HepG2 (cell line): ENCODE data around the gene WTAP. TPM values are rescaled to one million over a fixed set of nuclear protein-coding genes. Genes with fewer than 3 reads are reported as not detected.

ENCODE experiments used
- CC2D1A ChIP-seq: sonication (generic); formaldehyde crosslinking; IDR thresholded peaks from 2 replicates; pipeline ENCODE4 v1.8.1; 2023; ENCODE audit warnings: mild to moderate bottlenecking, missing genetic modification reagents
- CREM ChIP-seq, 2 experiments: sonication (generic) in 1 of 2; formaldehyde crosslinking in 1 of 2; IDR thresholded peaks; 2 replicates each; pipeline versions ENCODE4 v1.4.0 to v1.6.1; 2016 to 2020; ENCODE audit warnings: antibody characterized with exemption in 1 of 2, mild to moderate bottlenecking in 1 of 2, missing genetic modification reagents in 1 of 2
- ELK4 ChIP-seq: sonication (generic); formaldehyde crosslinking; IDR thresholded peaks from 2 replicates; pipeline ENCODE4 v1.9.0; 2021; ENCODE audit warnings: missing genetic modification reagents, borderline replicate concordance
- GMEB1 ChIP-seq: sonication (generic); formaldehyde crosslinking; IDR thresholded peaks from 2 replicates; pipeline ENCODE4 v1.5.1; 2020; ENCODE audit warnings: missing genetic modification reagents, mild to moderate bottlenecking, borderline replicate concordance
- HOXA5 ChIP-seq: sonication (generic); formaldehyde crosslinking; IDR thresholded peaks from 2 replicates; pipeline ENCODE4 v1.4.0; 2020; ENCODE audit warnings: missing genetic modification reagents
- MTF2 ChIP-seq: sonication (generic); formaldehyde crosslinking; IDR thresholded peaks from 2 replicates; pipeline ENCODE4 v1.5.0; 2020; ENCODE audit warnings: missing genetic modification reagents, borderline replicate concordance
- PAXIP1 ChIP-seq: sonication (generic); formaldehyde crosslinking; conservative IDR thresholded peaks from 2 replicates; pipeline ENCODE4 v1.4.0; 2020; ENCODE audit warnings: mild to moderate bottlenecking, missing genetic modification reagents, moderate library complexity
- PITX1 ChIP-seq: sonication (generic); formaldehyde crosslinking; IDR thresholded peaks from 2 replicates; pipeline ENCODE4 v1.5.1; 2020; ENCODE audit warnings: mild to moderate bottlenecking, missing genetic modification reagents
- SMYD3 ChIP-seq: sonication (generic); formaldehyde crosslinking; IDR thresholded peaks from 2 replicates; pipeline ENCODE4 v1.8.1; 2023; ENCODE audit warnings: mild to moderate bottlenecking, missing genetic modification reagents
- STAT6 ChIP-seq: sonication (generic); formaldehyde crosslinking; IDR thresholded peaks from 2 replicates; pipeline ENCODE4 v1.4.0; 2020; ENCODE audit warnings: missing genetic modification reagents, mild to moderate bottlenecking, borderline replicate concordance
- SUZ12 ChIP-seq: fragments of 150-350 bp; IDR thresholded peaks from 2 replicates; pipeline ENCODE4 v1.6.1; 2014; ENCODE audit warnings: low read depth, low read length
- ZFP91 ChIP-seq: sonication (generic); formaldehyde crosslinking; IDR thresholded peaks from 2 replicates; pipeline ENCODE4 v1.9.0; 2022; ENCODE audit warnings: missing genetic modification reagents, mild to moderate bottlenecking, borderline replicate concordance
- ZNF17 ChIP-seq: sonication (generic); formaldehyde crosslinking; IDR thresholded peaks from 2 replicates; pipeline ENCODE4 v1.5.0; 2020; ENCODE audit warnings: mild to moderate bottlenecking, missing genetic modification reagents
- ZNF30 ChIP-seq: sonication (generic); formaldehyde crosslinking; IDR thresholded peaks from 2 replicates; pipeline ENCODE4 v1.5.0; 2020; ENCODE audit warnings: mild to moderate bottlenecking, missing genetic modification reagents
- ZNF564 ChIP-seq: sonication (generic); formaldehyde crosslinking; IDR thresholded peaks from 2 replicates; pipeline ENCODE4 v1.8.1; 2023; ENCODE audit warnings: mild to moderate bottlenecking, missing genetic modification reagents
- ZNF780A ChIP-seq: sonication (generic); formaldehyde crosslinking; IDR thresholded peaks from 2 replicates; pipeline ENCODE4 v1.8.0; 2022; ENCODE audit warnings: mild to moderate bottlenecking, missing genetic modification reagents, moderate library complexity
- ZNF790 ChIP-seq: sonication (generic); formaldehyde crosslinking; IDR thresholded peaks from 2 replicates; pipeline ENCODE4 v1.8.0; 2022; ENCODE audit warnings: missing genetic modification reagents, mild to moderate bottlenecking, borderline replicate concordance
- polyA plus RNA-seq, 8 experiments: library from polyadenylated mRNA; depleted of rRNA in 3 of 8; stranded (reverse) in 7 of 8; unstranded in 1 of 8; fragments of >200 nt; fragmentation: Illumina TruSeq in 4 of 8; extraction: Trizol in 4 of 8; gene quantifications; 2 replicates each; pipeline versions ENCODE4 v1.2.1 to v1.2.3, GENCODE V29; 2011 to 2016; ENCODE audit warnings: low read depth in 4 of 8, missing spikeins in 1 of 8, mixed read lengths in 1 of 8; ENCODE audit not compliant: insufficient read depth in 1 of 8
- total RNA-seq, 5 experiments: library from RNA; depleted of rRNA; stranded (reverse); fragments of >200 nt; fragmentation: Illumina TruSeq; extraction: Trizol; gene quantifications; 2 replicates each; pipeline ENCODE4 v1.2.3, GENCODE V29; 2016; ENCODE audit warnings: low read depth in 1 of 5

WTAP gene
- total and polyA plus RNA-seq, 2 of the 13 experiments (the other 11 are each of a cell fraction or from before 2014, with no cell fraction given): 31.6 to 167 TPM

GRCh38 chr6:159761873-159762680 lies 34.8 kb downstream of the WTAP start, which contains the start of gene ACAT2 (continued):
- no peak for TF ChIP-seq ELK4 (CRISPR knock-in tag)
- no peak; the same call in 1 of the 2 replicates for TF ChIP-seq ZNF780A
- TF ChIP-seq PITX1 (CRISPR knock-in tag): no peak; the same call in none of the 2 replicates
- TF ChIP-seq CC2D1A (CRISPR knock-in tag): 0 out of 2 replicates have a peak, but pooled peaks have one; percentile 80
- TF ChIP-seq PAXIP1 (CRISPR knock-in tag): no peak; the same call in none of the 2 replicates
- TF ChIP-seq ZNF790 (CRISPR knock-in tag): peak; percentile 95; the same call in 1 of the 2 replicates
- TF ChIP-seq SMYD3 (CRISPR knock-in tag): peak; percentile 87
- TF ChIP-seq ZNF564 (CRISPR knock-in tag): peak; percentile 62; the same call in 1 of the 2 replicates
- TF ChIP-seq STAT6 (CRISPR knock-in tag): peak; percentile 66; the same call in 1 of the 2 replicates
- peak; percentile 85 for TF ChIP-seq GMEB1 (CRISPR knock-in tag)
- no peak for TF ChIP-seq MTF2 (CRISPR knock-in tag)
- no peak for TF ChIP-seq ZNF30
- TF ChIP-seq HOXA5 (CRISPR knock-in tag): peak; percentile 94
- no peak for TF ChIP-seq ZNF17 (CRISPR knock-in tag)
- TF ChIP-seq SUZ12: no peak
- TF ChIP-seq CREM (IDR thresholded peaks at IDR 0.05): peak; percentile 92
- TF ChIP-seq CREM (CRISPR knock-in tag; IDR thresholded peaks at IDR 0.05): no peak
- peak; percentile 96 for TF ChIP-seq ZFP91
